ENCODE measurements around the gene ST7.

Gene ST7

DNA sequence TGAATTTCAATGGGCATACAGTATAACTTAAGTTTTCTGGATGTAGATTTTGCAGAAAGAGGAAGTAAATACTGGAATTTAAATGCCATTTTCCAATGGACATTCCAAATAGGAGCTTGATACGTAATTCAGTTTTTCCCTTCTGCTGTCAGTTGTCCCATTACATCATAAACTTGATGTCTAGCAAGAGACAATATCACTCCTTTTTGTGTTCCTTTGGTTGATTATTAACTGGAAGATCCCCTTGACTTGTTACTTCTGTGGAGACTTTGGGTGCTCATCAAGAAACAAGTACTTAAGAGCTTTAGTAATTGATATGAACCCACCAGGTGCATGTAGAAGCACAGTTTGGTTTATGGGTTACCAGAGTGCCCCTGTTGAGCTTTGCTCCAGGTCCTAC lies 116.1 kb downstream of the ST7 start:
- peak; percentile 61 for DNase-seq

DNA sequence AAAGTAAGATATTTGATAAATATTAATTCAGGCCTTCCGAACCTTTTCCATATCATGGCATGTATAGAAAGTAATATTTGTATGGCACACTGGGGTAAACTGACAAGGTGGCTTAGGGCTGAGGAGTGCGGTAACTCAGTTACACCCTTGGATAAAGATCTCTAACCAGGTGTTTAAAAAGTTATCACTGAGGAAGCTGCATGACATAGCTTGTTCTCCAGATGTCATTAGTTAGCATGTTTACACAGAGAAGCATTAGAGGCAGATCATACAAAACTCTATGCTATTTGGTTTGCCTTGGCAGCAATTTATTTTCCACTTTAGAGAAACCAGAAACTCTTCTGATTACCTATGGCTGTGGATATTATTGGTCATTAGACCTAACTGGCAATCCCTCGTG lies 118.2 kb downstream of the ST7 start:
- peak; percentile 89 for DNase-seq

DNA sequence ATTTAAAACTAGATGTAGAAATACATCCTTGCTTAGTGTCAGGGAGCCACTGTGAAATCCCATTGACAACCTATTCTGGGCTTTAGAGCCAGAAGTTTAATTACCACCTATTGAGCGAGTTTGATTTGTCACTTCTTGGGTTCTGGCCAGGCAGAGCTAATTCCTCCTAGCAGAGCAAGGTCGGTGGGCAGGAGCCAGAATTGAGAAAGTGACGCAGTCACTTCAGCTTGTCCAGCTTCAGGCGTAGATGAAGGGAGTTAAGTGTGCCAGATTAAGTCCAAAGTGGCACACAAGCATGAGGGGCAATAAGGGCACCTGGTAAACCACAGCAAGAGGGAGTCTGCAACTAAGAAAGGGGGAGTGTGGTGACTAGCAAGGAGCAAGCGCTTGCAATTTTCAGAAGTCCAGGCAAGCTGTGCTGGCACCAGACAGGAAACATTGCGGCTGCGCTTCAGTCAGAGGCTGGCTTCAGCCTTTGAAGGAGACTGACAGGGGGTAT lies 119.4 kb downstream of the ST7 start:
- no peak for DNase-seq

- DNase-seq, result no peak
These were observed 121.1 kb downstream of the ST7 start for GRCh38 chr7:117074378-117074777.

- DNase-seq, result no peak
These were observed 122.6 kb downstream of the ST7 start for GRCh38 chr7:117075934-117076333.

DNA sequence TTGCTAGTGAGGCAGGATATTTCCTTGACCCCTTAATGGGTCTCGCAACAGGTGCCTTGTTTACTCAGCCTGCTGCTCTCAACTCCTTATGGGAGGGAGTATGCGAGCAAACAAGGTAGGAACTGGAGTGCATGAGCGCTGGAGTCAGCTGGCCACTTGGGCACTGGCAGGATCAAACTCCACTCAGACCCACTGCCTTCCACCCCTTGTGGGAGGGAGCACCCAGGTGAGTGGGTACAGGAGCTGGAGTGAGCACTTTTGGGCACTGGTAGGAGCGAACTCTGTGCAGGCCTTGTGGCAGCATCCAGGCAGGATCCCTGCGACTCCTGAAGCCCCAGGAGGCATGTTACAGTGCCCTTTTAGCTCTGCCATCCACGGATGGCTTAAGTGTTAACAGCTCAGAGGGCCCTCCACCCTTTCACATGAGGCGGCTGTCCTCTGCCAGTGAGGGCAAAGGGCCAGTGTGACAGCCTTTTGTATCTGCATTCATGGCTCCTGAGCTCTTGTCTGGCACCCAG lies 123.2 kb downstream of the ST7 start:
- DNase-seq, result no peak

GRCh38 chr7:117077658-117078057 lies 124.4 kb downstream of the ST7 start:
- no peak for DNase-seq

DNA sequence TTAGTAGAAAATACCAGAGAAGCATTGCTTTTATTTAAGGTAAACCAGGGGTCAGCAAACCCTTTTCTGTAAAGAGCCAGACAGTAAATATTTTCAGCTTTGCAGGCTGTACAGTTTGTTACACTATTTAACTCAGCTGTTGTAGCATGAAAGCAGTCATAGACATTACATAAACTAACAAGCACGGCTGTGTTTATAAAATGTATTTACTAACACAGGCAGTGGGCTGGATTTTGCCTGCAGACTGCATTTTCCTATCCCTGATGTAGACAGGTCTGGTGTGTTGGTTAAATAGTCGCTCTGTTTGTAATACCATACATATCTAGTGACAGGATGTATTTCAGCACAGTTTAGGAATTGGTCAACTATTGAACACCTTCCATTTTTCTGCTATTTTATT lies 129.3 kb downstream of the ST7 start:
- no peak for DNase-seq

DNA sequence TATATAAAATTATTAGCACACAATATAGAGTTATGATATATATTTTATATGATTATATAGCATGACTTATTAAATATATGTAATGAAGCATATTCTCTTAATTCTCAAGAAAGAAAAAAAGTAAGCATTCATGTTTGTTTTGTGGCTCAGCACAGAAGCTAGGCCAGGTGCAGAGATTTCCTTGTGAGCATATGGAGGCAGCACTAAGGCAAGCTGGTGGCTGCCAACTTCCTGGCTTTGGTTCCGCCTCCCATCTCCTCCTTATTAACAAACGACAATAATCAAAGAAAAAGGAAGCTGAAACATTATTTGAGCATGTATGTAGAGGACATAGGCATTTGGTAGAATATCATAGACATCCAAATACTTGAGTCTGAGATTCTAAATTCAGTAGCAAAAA lies 130.3 kb downstream of the ST7 start:
- no peak for DNase-seq

DNA sequence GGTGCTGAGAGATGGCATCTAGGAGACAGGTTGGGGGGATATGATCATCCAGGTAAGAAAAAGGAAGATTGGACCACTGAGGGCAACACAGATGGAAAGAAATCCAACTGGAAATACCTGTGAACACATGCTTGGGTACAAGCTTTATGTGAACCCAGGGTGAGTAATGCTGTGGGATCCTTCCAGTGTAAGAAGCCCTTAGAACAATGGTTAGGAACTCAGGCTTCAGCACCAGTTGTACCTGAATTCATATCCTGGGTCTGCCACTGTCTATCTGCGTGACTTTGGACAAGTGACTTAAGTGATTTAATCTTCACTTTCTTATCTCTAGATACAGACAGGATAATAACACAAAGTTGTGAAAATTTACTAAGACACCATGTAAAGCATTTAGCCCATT lies 131.0 kb downstream of the ST7 start:
- no peak for DNase-seq

- DNase-seq, result no peak
These were observed 132.0 kb downstream of the ST7 start for GRCh38 chr7:117085275-117085674.

DNA sequence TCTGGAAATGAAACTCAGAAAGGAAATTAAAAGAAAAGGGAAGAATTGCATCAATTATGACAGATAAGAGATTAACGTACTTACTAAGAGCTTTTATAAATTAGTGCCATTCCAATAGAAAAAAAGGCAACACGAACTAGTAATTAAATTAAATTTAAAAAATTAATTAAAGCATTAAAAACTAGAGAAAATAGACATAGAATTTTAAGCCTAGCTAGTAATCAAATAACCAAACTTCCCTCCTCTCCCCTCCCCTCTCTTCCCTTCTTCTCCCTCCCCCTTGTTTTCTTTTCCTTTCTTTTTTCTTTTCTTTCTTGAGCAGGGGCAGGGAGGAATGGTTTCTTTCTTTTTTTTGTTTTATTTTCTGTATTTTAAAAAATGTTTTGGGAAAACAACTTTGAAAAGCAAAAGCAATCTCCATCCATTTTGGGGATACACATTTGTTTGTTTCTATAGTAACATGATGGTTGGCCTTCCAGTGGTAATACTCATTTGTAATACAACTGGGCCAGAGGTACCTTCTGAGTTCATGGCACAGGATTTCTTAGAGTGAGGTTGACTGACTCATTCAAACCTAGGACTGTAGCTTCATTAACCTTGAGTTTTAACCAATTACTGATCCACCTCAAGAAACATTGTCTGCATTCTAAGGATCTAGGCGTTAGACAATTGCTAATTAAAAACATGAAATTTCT lies 132.6 kb downstream of the ST7 start:
- no peak for DNase-seq

GRCh38 chr7:117086788-117087187 lies 133.5 kb downstream of the ST7 start:
- no peak for DNase-seq

- DNase-seq, result no peak
These were observed 134.5 kb downstream of the ST7 start for GRCh38 chr7:117087639-117088396.

DNA sequence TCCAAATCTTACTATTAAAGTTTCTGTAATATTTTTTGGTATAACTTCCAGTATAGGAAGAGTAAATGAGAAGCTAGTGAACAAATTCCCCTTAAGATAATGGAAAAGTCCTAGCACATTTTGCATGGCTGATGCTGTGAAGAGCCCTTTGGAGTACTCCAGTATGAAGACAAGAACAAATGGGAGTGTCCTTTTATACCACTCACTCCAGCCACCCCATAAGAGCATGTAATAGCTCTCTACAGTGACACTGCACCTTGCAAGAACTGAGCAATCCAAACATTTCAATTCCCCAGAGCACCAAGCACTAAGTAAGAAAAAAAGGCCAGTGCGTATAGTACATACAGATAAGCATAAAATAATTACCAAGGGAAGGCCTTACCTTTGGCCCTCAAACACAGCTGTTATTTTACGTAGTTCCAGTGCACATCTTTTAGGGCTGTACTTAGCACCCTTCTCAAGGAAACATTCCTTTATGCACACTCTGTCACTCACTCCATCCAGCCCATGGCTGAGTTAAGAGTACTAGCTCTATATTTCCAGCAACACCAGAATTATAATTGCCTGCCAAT lies 135.4 kb downstream of the ST7 start:
- peak; percentile 97 for DNase-seq

DNA sequence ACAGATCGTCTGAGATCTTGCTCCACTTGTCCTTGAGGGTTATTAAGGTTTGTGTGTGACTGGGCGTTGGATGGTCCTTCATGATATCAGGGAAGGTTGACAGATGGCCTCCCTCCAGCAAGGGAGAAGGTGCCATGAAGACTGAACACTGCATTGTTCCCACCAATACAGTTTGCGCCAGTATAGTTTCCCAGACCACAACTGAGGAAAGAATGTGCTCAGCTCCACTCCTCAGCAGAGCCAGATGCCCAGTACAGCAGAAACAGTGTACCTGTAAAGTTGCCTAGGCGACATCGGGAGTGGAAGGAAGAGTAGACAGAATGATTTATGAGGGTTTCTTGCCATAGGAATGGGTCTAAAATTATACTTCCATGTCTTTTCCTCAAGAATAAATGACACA lies 137.5 kb downstream of the ST7 start:
- no peak for DNase-seq

DNA sequence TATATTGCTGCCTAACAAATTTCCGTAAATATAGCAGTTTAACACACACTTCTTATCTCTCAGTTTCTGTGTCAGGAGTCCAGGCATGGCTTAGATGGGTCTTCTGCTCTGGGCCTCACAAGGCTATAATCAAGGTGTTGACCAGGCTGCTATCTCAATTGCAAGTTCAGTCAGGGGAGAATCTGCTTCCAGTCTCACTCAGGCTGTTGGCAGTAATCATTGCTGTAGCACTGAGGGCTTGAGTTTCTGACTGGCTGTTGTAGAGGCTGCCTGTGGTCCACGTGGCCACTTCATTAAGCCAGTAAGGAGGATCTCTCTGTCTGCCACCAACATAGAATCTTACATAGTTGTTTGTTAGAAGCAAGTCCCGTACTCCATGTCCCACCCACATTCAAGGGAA lies 138.4 kb downstream of the ST7 start:
- no peak for DNase-seq

- DNase-seq, result no peak
These were observed 139.5 kb downstream of the ST7 start for GRCh38 chr7:117092785-117093184.

- no peak for DNase-seq
These were observed 141.2 kb downstream of the ST7 start for GRCh38 chr7:117094457-117094856.

DNA sequence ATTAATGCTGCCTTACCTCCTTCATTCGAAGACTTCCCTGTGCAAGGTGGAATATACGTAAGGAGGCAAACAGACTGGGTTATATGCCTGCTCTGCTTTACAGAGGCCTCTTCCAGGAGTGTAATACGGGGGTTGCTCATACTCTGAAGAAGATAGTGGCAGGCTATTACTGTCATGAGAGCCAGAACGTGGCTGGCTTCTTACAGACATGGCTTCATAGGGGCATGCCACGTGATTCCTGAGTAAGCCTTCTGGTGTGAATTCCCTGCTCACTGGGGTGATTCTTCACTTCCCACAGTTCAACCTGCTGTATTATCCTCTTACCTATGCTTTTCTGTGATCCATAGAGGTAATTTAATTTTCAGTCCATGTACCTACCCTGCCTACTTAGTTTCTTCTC lies 141.8 kb downstream of the ST7 start:
- DNase-seq, result no peak

DNA sequence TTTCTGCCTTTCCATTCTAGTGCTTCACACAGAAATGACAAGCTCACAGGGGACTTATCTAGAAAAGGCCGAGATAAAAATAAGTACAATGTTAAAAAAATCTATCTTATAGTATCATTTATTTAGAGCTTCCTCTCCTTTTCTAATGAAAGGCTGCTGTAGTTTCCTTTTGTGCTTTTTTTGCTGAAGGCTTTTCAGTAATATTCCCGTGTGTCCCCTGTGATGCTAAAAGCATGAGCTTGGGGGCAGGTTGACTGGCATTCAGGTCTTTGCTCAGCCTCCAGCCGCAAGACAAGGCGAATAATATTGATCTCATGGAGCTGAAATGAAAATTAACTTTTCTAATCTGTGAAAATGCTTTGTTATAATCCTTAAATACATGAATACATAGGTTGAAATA lies 143.0 kb downstream of the ST7 start:
- DNase-seq, result no peak

- DNase-seq, result no peak
These were observed 143.6 kb downstream of the ST7 start for GRCh38 chr7:117096942-117097341.

DNA sequence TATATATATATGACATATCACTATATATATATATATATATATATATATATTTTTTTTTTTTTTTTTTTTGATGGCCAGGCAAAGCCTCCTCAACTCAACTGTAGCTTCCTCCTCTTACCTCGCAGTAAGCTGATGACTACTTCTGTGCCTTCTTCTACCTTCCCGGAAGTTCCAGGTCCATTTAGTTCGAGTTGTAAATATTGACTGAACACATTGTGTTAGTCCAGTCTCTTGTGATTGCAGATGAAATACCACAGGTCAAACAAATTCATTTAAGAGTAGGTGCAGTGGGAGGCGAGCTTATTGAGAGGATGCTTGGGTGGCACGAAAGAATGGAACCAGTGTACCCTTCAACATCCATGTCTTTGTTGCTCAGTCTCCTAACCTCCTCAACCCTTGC lies 144.6 kb downstream of the ST7 start:
- DNase-seq, result no peak

- no peak for DNase-seq
These were observed 145.2 kb downstream of the ST7 start for GRCh38 chr7:117098457-117098856.

All from NCI-H187 treated with DMSO at 0.1 percent for 48 hours (cell line).